ENCODE results near the gene EEF1AKMT1.
"Not testable (repeated sequence)": the region's sequence is repeated elsewhere in the genome, so short reads cannot be mapped to it uniquely, and the experiment has no call there.

The EEF1AKMT1 gene

DNA sequence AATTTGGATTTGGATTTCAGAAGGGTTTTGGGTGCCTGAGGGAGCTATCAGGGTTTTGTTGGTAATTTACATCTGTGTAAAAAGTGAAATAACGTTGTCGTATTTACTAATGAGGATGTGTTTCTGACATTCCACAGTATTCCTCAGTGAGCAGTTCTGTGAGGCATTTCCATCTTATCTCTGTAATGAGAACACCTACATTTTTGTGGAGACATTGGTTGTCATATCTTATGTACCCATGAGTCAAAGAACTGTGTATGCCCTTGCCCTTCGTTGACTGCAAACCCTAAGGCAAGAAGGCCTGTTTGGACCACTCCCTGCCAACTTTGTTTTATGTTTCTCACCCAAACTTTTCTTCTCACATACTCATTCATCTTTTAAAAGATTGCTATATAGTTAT is 84.5 kb downstream of the EEF1AKMT1 start:
- no peak for DNase-seq

DNA sequence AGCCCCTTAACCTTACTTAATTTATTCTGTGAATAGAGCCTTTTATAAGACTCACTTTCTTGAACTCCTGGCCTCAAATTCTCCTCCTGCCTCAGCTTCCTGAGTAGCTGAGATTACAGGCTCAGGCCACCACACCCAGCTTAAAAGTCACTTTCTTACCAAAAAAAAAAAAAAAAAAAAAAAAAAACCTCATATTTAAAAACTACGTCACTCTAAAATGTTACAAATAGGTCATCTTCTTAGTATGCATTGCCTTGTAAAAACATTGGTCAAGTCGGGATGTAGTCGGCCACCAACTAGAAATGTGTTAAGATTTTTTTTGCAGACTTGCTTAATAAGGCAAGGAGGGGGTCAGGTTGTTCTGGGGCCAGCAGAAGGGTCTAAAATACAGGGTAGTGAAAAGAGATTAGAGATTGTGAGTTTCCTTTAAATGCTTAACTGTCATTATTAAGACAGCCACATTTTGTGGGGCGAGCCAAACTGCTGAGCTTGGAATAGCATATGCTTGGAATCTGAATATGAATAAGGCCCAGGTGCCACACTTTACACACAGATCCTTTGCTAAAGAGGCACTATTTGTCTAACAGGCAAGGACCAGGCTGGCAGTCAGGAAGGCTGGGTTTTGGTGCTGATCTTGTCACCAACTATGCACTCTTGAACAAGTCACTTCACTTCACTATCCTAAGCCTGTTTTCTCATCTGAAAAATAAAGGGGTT is 86.7 kb downstream of the EEF1AKMT1 start:
- no peak for DNase-seq

DNA sequence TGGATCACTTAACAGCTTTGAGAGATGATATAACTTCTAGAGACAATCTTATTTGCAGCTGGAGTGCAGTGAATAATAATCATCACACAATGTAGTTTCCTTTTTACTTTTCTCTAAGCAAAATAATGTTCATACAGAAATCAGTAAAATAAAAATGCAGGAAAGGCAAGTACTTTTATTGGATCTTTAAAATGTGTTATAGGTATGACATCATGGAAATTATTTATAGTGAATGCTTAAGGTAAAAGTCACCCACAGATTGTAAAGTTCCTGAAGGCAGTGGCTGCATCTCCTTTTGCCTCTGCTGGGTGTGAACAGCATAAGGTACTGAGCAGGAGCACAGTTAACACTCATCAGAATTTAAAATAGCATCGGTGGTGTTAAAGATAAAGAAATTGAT is 87.6 kb downstream of the EEF1AKMT1 start:
- DNase-seq, result no peak

DNA sequence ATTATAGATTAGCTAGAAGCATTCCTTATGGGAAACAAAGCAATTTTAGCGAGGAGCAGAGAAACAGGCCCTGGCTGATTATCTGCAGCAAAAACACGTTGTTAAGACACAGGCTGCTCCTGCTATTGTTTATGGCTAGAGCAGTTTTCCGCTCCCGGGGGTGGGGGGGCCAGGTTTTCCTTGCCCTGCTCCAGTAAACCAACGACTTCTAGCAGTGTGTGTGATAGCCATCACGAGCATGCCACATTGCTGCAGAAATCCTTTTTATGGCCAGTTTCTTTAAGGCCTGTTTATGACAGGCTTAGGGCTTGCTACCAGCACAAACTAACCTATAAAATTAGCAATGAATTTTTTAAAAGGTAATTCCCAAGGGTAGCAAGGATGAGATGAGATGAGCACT is 88.7 kb downstream of the EEF1AKMT1 start:
- no peak for DNase-seq

GRCh38 chr13:20684546-20684945 is 89.2 kb downstream of the EEF1AKMT1 start:
- DNase-seq, result no peak

- DNase-seq, result no peak
Measured at GRCh38 chr13:20684041-20684440, 89.7 kb downstream of the EEF1AKMT1 start.

DNA sequence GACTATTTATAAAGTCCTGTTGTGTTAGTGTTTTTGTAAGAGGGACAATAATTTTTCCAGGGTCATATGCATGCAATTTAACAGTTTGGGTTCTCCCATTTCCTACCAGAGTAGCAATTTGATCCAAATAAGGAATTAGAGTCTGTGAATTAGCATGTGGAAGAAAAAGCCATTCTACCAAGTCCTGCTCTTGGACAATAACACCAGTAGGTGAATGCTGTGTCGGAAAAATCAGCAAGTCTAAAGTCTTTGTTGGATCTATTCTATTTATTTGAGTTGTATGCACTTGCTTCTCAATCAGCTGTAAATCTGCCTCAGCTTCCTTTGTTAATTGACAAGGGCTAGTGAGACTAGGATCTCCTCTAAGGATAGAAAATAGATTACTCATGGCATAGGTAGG is 91.7 kb downstream of the EEF1AKMT1 start:
- DNase-seq, result no peak

DNA sequence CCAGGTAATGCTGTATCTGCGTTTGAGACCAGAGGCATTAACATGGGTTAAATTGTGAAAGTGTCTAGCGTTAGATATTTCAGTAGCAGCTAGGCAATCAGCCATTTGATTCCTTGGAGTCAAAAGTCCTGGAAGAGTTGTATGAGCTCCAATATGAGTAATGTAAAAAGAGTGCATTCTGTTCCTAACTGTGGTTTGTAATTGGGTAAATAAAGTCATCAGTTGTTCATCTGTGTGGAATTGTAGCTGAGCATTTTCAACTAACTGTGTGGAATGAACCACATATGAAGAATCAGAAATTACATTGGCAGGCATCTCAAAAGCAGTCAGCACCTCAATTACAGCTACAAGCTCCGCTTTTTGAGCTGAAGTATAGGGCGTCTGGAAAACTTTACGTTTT is 92.3 kb downstream of the EEF1AKMT1 start:
- not testable (repeated sequence) for DNase-seq

DNA sequence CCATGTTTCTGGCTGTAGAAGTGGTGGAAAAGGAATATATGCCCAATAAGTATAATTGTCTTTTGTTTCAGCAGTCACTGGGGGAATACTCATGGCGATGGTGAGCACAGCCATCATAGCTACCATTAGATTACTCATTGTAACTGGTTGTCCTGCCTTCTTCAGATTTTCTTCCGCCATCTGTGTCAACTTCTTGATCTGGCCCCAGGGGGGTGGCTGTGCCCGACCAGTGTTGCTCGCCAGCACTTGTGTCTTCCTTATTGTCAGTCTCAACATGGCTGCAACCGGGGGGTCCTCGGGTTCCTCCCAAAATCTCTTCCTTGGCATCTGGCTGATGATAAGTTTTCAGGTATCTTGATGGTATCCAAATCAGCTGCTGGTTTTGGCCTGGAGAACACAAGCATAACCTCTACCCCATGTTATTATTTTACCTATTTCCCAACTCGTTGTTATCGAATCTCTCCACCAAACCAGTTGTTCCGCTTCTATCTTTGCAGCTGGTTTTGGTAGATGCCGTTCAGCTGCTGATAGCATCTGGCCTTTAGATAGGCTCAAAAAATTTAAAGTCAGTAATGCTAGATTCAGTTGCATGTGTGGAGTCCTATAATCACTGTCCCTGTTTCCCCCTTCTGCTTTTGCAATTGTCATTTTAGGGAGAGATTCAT is 93.2 kb downstream of the EEF1AKMT1 start:
- no peak for DNase-seq

DNA sequence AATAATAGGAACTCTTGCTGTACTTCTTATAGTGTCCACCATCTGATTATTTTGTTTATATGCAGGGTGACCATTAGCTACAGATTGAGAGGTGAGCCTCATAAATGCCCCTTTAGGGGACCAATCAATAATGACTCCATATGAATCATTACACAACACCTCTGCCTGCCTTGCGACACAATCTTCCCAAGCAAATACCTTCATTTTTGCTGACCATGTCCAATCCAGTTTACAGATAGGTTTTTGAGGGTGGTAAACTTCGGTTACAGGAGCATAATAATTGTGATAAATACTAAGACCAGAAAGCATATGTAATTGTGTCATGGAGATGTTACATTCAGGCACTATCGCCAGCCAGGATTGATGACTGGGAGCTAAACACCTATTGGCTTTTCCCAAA is 93.9 kb downstream of the EEF1AKMT1 start:
- DNase-seq, result no peak

Data from SIG-M5 (cell line).